ENCODE measurements around the gene LRR1.

LRR1 gene

GRCh38 chr14:49598485-49599300 lies at the start of gene LRR1:
Gene LRR1 (plus strand): TSS chr14:49598940. CDS start chr14:49599021, 81 bp downstream.
- peak within 1 kb of the TSS; percentile 77 for H3K4me3 ChIP-seq (ENCODE audit: low read depth, low read length)
- no peak for TF ChIP-seq CTCF (IDR thresholded peaks at IDR 0.05; ENCODE audit: low read depth, low read length)

- no peak overlapping the region for H3K4me3 ChIP-seq (ENCODE audit: low read depth, low read length)
- no peak for TF ChIP-seq CTCF (IDR thresholded peaks at IDR 0.05; ENCODE audit: low read depth, low read length)
These were observed 49.3 kb upstream of the LRR1 start for GRCh38 chr14:49549446-49549845.

GRCh38 chr14:49549881-49550280 lies 48.9 kb upstream of the LRR1 start:
- no peak for TF ChIP-seq CTCF (IDR thresholded peaks at IDR 0.05; ENCODE audit: low read depth, low read length)
- no peak overlapping the region for H3K4me3 ChIP-seq (ENCODE audit: low read depth, low read length)

- H3K4me3 ChIP-seq (ENCODE audit: low read depth, low read length), result no peak overlapping the region
- no peak for TF ChIP-seq CTCF (IDR thresholded peaks at IDR 0.05; ENCODE audit: low read depth, low read length)
These were observed 48.2 kb upstream of the LRR1 start for GRCh38 chr14:49550286-49551184.

- no peak for TF ChIP-seq CTCF (IDR thresholded peaks at IDR 0.05; ENCODE audit: low read depth, low read length)
- no peak overlapping the region for H3K4me3 ChIP-seq (ENCODE audit: low read depth, low read length)
These were observed 47.2 kb upstream of the LRR1 start for GRCh38 chr14:49551569-49551968.

GRCh38 chr14:49553106-49553505 lies 45.6 kb upstream of the LRR1 start:
- no peak for TF ChIP-seq CTCF (IDR thresholded peaks at IDR 0.05; ENCODE audit: low read depth, low read length)

GRCh38 chr14:49553892-49554291 lies 44.8 kb upstream of the LRR1 start:
- H3K4me3 ChIP-seq (ENCODE audit: low read depth, low read length), result no peak overlapping the region
- TF ChIP-seq CTCF (IDR thresholded peaks at IDR 0.05; ENCODE audit: low read depth, low read length), result no peak

More at GRCh38 chr14:49553106-49553505, 45.6 kb upstream of the LRR1 start:
- no peak overlapping the region for H3K4me3 ChIP-seq (ENCODE audit: low read depth, low read length)

Data from WI38 (cell line).